KMS-11 (cell line): Measurements from ENCODE around the gene MCC.

Source experiments
- H2AFZ ChIP-seq: fragments of 200-600 bp; sonication (generic); 2 replicates; pipeline ENCODE4 v1.6.1; 2016; ENCODE audit warnings: antibody characterized with exemption, mixed run types, low read depth
- H3K27ac ChIP-seq: fragments of 200-600 bp; sonication (generic); 2 replicates; pipeline ENCODE4 v1.6.1; 2016; ENCODE audit warnings: mild to moderate bottlenecking, mixed run types
- H3K27me3 ChIP-seq: fragments of 200-600 bp; sonication (generic); 2 replicates; pipeline ENCODE4 v1.6.1; 2017; ENCODE audit warnings: mild to moderate bottlenecking, low read depth, mixed run types, moderate library complexity; ENCODE audit not compliant: insufficient read depth
- H3K36me3 ChIP-seq: fragments of 200-600 bp; sonication (generic); 2 replicates; pipeline ENCODE4 v1.6.1; 2017; ENCODE audit warnings: mild to moderate bottlenecking, mixed run types; ENCODE audit not compliant: insufficient read depth
- H3K4me1 ChIP-seq: fragments of 200-600 bp; sonication (generic); 2 replicates; pipeline ENCODE4 v1.6.1; 2016; ENCODE audit warnings: mild to moderate bottlenecking, low read depth, mixed run types; ENCODE audit not compliant: poor library complexity, severe bottlenecking
- H3K4me2 ChIP-seq: fragments of 200-600 bp; sonication (generic); 2 replicates; pipeline ENCODE4 v1.7.0; 2016; ENCODE audit warnings: mild to moderate bottlenecking, mixed run types
- H3K4me3 ChIP-seq: fragments of 200-600 bp; sonication (generic); IDR thresholded peaks from 2 replicates; pipeline ENCODE4 v1.6.1; 2017; ENCODE audit warnings: low read depth, low read length, mixed read lengths; ENCODE audit not compliant: insufficient read depth
- H3K79me2 ChIP-seq: fragments of 200-600 bp; sonication (generic); 2 replicates; pipeline ENCODE4 v1.6.1; 2016; ENCODE audit warnings: low read depth, mixed run types; ENCODE audit not compliant: insufficient read depth
- H3K9ac ChIP-seq: fragments of 200-600 bp; sonication (generic); 2 replicates; pipeline ENCODE4 v1.6.1; 2016; ENCODE audit warnings: mild to moderate bottlenecking, mixed run types
- H4K20me1 ChIP-seq: fragments of 200-600 bp; sonication (generic); 2 replicates; pipeline ENCODE4 v1.6.1; 2016; ENCODE audit warnings: mild to moderate bottlenecking, mixed run types; ENCODE audit not compliant: insufficient read depth
- CTCF ChIP-seq: fragments of 200-600 bp; sonication (generic); conservative IDR thresholded peaks from 2 replicates; pipeline ENCODE4 v1.6.1; 2017; ENCODE audit warnings: low read depth, mild to moderate bottlenecking, antibody characterized with exemption, low read length, moderate library complexity, mixed read lengths

MCC gene

GRCh38 chr5:113524927-113525326, 36.7 kb upstream of the MCC start:
- no peaks in the 10 kb centered on the region for H3K27me3 ChIP-seq
- no peak overlapping the region for H3K9ac ChIP-seq
- no peak overlapping the region for H2AFZ ChIP-seq
- H3K27ac ChIP-seq: no peak overlapping the region
- no peaks in the 10 kb centered on the region; the same call in 1 of the 2 replicates for H4K20me1 ChIP-seq
- no peaks in the 10 kb centered on the region for H3K36me3 ChIP-seq
- peaks cover 7% of the 10 kb centered on the region; the same call in 1 of the 2 replicates for H3K79me2 ChIP-seq
- H3K4me2 ChIP-seq: no peak overlapping the region
- H3K4me1 ChIP-seq: peaks cover 11% of the 10 kb centered on the region
- TF ChIP-seq CTCF: no peak
- no peak overlapping the region for H3K4me3 ChIP-seq

GRCh38 chr5:113523168-113523567, 34.9 kb upstream of the MCC start:
- Histone ChIP-seq H3K4me2 (no peak overlapping the region), H3K27me3 (no peaks in the 10 kb centered on the region), H3K4me1 (peaks cover 17% of the 10 kb centered on the region), H3K79me2 (peaks cover 7% of the 10 kb centered on the region; the same call in 1 of the 2 replicates), H3K4me3 (no peak overlapping the region), H3K27ac (no peak overlapping the region), H4K20me1 (no peaks in the 10 kb centered on the region; the same call in 1 of the 2 replicates), H3K9ac (no peak overlapping the region), H3K36me3 (no peaks in the 10 kb centered on the region), H2AFZ (no peak overlapping the region)
- no peak for TF ChIP-seq CTCF

GRCh38 chr5:113520899-113521298, 32.6 kb upstream of the MCC start:
- no peak overlapping the region for H3K27ac ChIP-seq
- no peak overlapping the region for H2AFZ ChIP-seq
- H3K4me2 ChIP-seq: no peak overlapping the region; the same call in 1 of the 2 replicates
- H3K4me3 ChIP-seq: no peak overlapping the region
- peaks cover 7% of the 10 kb centered on the region; the same call in 1 of the 2 replicates for H3K79me2 ChIP-seq
- H4K20me1 ChIP-seq: no peaks in the 10 kb centered on the region; the same call in 1 of the 2 replicates
- H3K9ac ChIP-seq: no peak overlapping the region
- no peaks in the 10 kb centered on the region for H3K27me3 ChIP-seq
- no peaks in the 10 kb centered on the region for H3K36me3 ChIP-seq
- TF ChIP-seq CTCF: no peak
- H3K4me1 ChIP-seq: peaks cover 17% of the 10 kb centered on the region

GRCh38 chr5:113520429-113520828, 32.2 kb upstream of the MCC start:
- peaks cover 17% of the 10 kb centered on the region for H3K4me1 ChIP-seq
- no peak overlapping the region for H3K27ac ChIP-seq
- H2AFZ ChIP-seq: no peak overlapping the region
- H3K4me2 ChIP-seq: no peak overlapping the region; the same call in 1 of the 2 replicates
- TF ChIP-seq CTCF: no peak
- no peak overlapping the region for H3K4me3 ChIP-seq
- no peaks in the 10 kb centered on the region; the same call in 1 of the 2 replicates for H4K20me1 ChIP-seq
- no peaks in the 10 kb centered on the region for H3K27me3 ChIP-seq
- no peak overlapping the region for H3K9ac ChIP-seq
- H3K79me2 ChIP-seq: peaks cover 7% of the 10 kb centered on the region; the same call in 1 of the 2 replicates
- no peaks in the 10 kb centered on the region for H3K36me3 ChIP-seq
